Neural cell (in vitro differentiated cells): ENCODE results near the gene KATNAL1. TPM values are rescaled to one million over a fixed set of nuclear protein-coding genes. Genes with fewer than 3 reads are reported as not detected.
A peak's percentile ranks its signal among the peaks of the same experiment; 100 is the strongest.

Source experiments
- H2AFZ ChIP-seq: fragments of 200-600, 300-800 bp; sonication (generic), shearing (Covaris generic); 2 replicates; pipeline ENCODE4 v1.6.0; 2014; ENCODE audit warnings: low read depth, mild to moderate bottlenecking, antibody characterized with exemption, low read length, moderate library complexity
- H3F3A ChIP-seq: fragments of 200-600 bp; shearing (Covaris generic); 2 replicates; pipeline ENCODE4 v1.6.1; 2016; ENCODE audit warnings: mild to moderate bottlenecking, moderate library complexity, mixed read lengths, antibody characterized with exemption, low read length; ENCODE audit not compliant: insufficient read depth, poor library complexity, severe bottlenecking
- H3K27ac ChIP-seq: fragments of 200-600, 300-800 bp; sonication (generic), shearing (Covaris generic); 2 replicates; pipeline ENCODE4 v1.5.1; 2014; ENCODE audit warnings: mild to moderate bottlenecking, low read length, moderate library complexity
- H3K27me3 ChIP-seq: fragments of 300-800, 200-600 bp; sonication (generic), shearing (Covaris generic); 2 replicates; pipeline ENCODE4 v1.6.0; 2014; ENCODE audit warnings: mild to moderate bottlenecking, low read depth, low read length, moderate library complexity; ENCODE audit not compliant: insufficient read depth
- H3K36me3 ChIP-seq: fragments of 300-800, 200-600 bp; sonication (generic), shearing (Covaris generic); 2 replicates; pipeline ENCODE4 v1.5.1; 2014; ENCODE audit warnings: mild to moderate bottlenecking, antibody characterized with exemption, low read length, moderate library complexity; ENCODE audit not compliant: insufficient read depth
- H3K4me2 ChIP-seq: fragments of 300-800, 200-600 bp; sonication (generic), shearing (Covaris generic); 2 replicates; pipeline ENCODE4 v1.6.0; 2014; ENCODE audit warnings: mild to moderate bottlenecking, low read length
- H3K4me3 ChIP-seq: fragments of 300-800, 200-600 bp; sonication (generic), shearing (Covaris generic); 2 replicates; pipeline ENCODE4 v1.5.1; 2014; ENCODE audit warnings: mild to moderate bottlenecking, low read length, moderate library complexity
- H3K79me2 ChIP-seq: fragments of 200-600 bp; shearing (Covaris generic); replicated peaks from 2 replicates; pipeline ENCODE4 v1.6.0; 2014; ENCODE audit warnings: mild to moderate bottlenecking, low read length, moderate library complexity; ENCODE audit not compliant: insufficient read depth
- H3K9ac ChIP-seq: fragments of 300-800, 200-600 bp; sonication (generic), shearing (Covaris generic); 2 replicates; pipeline ENCODE4 v1.6.1; 2016; ENCODE audit warnings: mild to moderate bottlenecking, low read length, mixed read lengths
- H3K9me2 ChIP-seq: fragments of 200-600 bp; shearing (Covaris generic); 2 replicates; pipeline ENCODE4 v1.6.1; 2016; ENCODE audit warnings: mild to moderate bottlenecking, low read length, mixed read lengths; ENCODE audit not compliant: insufficient read depth
- H3K9me3 ChIP-seq: fragments of 200-600, 300-800 bp; sonication (generic), shearing (Covaris generic); 2 replicates; pipeline ENCODE4 v1.6.1; 2016; ENCODE audit warnings: mild to moderate bottlenecking, mixed run types, low read length, moderate library complexity, mixed read lengths
- H4K20me1 ChIP-seq: fragments of 200-600 bp; shearing (Covaris generic); 2 replicates; pipeline ENCODE4 v1.6.1; 2016; ENCODE audit warnings: mild to moderate bottlenecking, mixed run types; ENCODE audit not compliant: insufficient read depth
- EP300 ChIP-seq: fragments of 450-650 bp; conservative IDR thresholded peaks from 2 replicates; pipeline ENCODE4 v1.6.1; 2014; ENCODE audit warnings: antibody characterized with exemption, mild to moderate bottlenecking, moderate library complexity; ENCODE audit not compliant: poor library complexity, severe bottlenecking
- EZH2 ChIP-seq: fragments of 200-600, 300-800 bp; shearing (Covaris generic), sonication (generic); IDR thresholded peaks from 2 replicates; pipeline ENCODE4 v1.6.1; 2014; ENCODE audit warnings: antibody characterized with exemption, low read length, borderline replicate concordance, mild to moderate bottlenecking; ENCODE audit not compliant: insufficient read depth, poor library complexity, severe bottlenecking
- MXI1 ChIP-seq: fragments of 450-650 bp; conservative IDR thresholded peaks from 2 replicates; pipeline ENCODE4 v1.6.1; 2014; ENCODE audit warnings: antibody characterized with exemption, mild to moderate bottlenecking; ENCODE audit not compliant: poor library complexity, severe bottlenecking
- POLR2AphosphoS5 ChIP-seq: IDR thresholded peaks from 2 replicates; pipeline ENCODE4 v1.6.1; 2012
- RAD21 ChIP-seq: fragments of 450-650 bp; conservative IDR thresholded peaks from 2 replicates; pipeline ENCODE4 v1.6.1; 2014; ENCODE audit warnings: antibody characterized with exemption, mild to moderate bottlenecking, moderate library complexity
- SMC3 ChIP-seq: fragments of 450-650 bp; conservative IDR thresholded peaks from 2 replicates; pipeline ENCODE4 v1.6.1; 2014; ENCODE audit warnings: antibody characterized with exemption, mild to moderate bottlenecking, moderate library complexity; ENCODE audit not compliant: poor library complexity
- TAF1 ChIP-seq: IDR thresholded peaks from 2 replicates; pipeline ENCODE4 v1.6.1; 2012; ENCODE audit warnings: low read depth
- polyA plus RNA-seq: library from polyadenylated mRNA; depleted of rRNA; stranded (reverse); fragments of >200 nt; gene quantifications from 2 replicates; pipeline ENCODE4 v1.2.3, GENCODE V29; 2014
- TF ChIP-seq, protein P1 (sequence below): IDR thresholded peaks from 2 replicates; pipeline ENCODE4 v1.6.1; 2012; ENCODE audit warnings: borderline replicate concordance
- TF ChIP-seq, protein P2 (sequence below): fragments of 450-650 bp; IDR thresholded peaks from 2 replicates; pipeline ENCODE4 v1.5.1; 2014; ENCODE audit warnings: antibody characterized with exemption, mild to moderate bottlenecking, moderate library complexity; ENCODE audit not compliant: poor library complexity, severe bottlenecking

Gene KATNAL1
- polyA plus RNA-seq, 1 donor from 2014 or later, result 24.9 TPM

DNA sequence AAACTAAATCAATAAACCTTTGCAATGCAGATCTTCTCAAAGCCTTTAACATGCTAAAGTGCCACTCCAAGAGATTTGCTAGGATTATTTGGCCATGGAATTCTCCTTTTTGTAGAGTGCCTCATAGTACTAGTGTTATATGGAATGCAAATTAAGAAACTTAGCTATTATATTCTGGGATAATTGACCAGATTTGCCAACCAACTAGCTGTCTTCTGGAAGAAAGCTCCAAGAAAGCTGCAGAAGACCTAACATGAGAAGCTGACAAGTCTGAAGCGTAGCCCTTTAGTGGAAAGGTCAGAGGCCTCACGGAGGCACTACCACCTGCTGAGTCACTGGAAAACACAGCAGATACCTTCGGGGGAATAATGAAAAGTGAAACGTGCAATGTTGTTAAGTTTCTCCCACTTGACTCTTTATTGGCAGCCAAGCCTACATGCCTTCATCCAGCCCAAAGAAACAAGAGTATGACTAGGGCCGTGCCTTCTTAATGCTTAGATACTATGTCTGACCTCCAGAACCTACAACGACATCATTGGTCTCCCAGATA lies 29.8 kb upstream of the KATNAL1 start:
- Histone ChIP-seq H3K27me3 (no peaks in the 10 kb centered on the region), H4K20me1 (no peaks in the 10 kb centered on the region), H2AFZ (no peak overlapping the region), H3K9ac (no peak overlapping the region), H3K4me2 (no peak overlapping the region), H3K4me3 (no peak overlapping the region), H3K27ac (no peak overlapping the region), H3K79me2 (no peaks in the 10 kb centered on the region), H3K9me2 (no peaks in the 10 kb centered on the region), H3K36me3 (no peaks in the 10 kb centered on the region), H3F3A (no peaks in the 10 kb centered on the region), H3K9me3 (no peaks in the 10 kb centered on the region)
- TF ChIP-seq, protein P1, sequence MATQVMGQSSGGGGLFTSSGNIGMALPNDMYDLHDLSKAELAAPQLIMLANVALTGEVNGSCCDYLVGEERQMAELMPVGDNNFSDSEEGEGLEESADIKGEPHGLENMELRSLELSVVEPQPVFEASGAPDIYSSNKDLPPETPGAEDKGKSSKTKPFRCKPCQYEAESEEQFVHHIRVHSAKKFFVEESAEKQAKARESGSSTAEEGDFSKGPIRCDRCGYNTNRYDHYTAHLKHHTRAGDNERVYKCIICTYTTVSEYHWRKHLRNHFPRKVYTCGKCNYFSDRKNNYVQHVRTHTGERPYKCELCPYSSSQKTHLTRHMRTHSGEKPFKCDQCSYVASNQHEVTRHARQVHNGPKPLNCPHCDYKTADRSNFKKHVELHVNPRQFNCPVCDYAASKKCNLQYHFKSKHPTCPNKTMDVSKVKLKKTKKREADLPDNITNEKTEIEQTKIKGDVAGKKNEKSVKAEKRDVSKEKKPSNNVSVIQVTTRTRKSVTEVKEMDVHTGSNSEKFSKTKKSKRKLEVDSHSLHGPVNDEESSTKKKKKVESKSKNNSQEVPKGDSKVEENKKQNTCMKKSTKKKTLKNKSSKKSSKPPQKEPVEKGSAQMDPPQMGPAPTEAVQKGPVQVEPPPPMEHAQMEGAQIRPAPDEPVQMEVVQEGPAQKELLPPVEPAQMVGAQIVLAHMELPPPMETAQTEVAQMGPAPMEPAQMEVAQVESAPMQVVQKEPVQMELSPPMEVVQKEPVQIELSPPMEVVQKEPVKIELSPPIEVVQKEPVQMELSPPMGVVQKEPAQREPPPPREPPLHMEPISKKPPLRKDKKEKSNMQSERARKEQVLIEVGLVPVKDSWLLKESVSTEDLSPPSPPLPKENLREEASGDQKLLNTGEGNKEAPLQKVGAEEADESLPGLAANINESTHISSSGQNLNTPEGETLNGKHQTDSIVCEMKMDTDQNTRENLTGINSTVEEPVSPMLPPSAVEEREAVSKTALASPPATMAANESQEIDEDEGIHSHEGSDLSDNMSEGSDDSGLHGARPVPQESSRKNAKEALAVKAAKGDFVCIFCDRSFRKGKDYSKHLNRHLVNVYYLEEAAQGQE, result no peak
- TF ChIP-seq EZH2 (no peak), MXI1 (no peak), EP300 (no peak), SMC3 (no peak), TAF1 (no peak), RAD21 (no peak), POLR2AphosphoS5 (no peak)
- TF ChIP-seq, protein P2, sequence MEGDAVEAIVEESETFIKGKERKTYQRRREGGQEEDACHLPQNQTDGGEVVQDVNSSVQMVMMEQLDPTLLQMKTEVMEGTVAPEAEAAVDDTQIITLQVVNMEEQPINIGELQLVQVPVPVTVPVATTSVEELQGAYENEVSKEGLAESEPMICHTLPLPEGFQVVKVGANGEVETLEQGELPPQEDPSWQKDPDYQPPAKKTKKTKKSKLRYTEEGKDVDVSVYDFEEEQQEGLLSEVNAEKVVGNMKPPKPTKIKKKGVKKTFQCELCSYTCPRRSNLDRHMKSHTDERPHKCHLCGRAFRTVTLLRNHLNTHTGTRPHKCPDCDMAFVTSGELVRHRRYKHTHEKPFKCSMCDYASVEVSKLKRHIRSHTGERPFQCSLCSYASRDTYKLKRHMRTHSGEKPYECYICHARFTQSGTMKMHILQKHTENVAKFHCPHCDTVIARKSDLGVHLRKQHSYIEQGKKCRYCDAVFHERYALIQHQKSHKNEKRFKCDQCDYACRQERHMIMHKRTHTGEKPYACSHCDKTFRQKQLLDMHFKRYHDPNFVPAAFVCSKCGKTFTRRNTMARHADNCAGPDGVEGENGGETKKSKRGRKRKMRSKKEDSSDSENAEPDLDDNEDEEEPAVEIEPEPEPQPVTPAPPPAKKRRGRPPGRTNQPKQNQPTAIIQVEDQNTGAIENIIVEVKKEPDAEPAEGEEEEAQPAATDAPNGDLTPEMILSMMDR, result no peak

DNA sequence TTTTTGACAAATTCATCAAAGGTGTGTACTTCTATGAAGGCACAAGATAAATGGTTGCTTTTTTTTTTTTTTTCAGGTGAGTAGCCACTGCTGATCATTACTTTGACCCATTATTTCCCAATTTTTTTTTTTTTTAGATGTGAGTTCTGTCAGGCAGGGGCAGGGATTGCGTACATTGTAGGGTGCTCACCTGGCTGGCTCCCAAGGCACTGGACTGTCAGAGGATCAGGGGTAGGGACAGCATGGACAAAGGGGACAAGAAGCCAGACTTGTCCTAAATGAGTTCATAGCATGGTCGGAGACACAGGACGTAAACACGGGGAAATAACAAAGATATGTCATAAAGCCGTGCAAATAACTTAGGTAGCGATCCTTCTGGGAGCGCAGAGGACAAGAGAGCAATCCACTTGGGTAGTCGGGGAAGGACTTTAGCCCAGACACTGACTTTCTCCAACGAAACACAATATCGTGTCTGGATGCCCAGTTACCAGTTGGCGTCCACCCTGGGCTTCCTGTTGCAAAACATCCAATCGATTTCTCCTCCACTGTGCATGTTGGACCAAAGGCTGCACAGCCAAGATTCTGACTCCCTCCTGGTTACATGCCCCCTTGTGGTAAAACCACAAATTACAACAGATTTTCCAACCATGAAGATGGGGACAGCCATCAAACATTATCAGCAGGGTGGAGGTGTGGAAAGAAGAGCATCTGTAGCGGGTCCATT lies 27.5 kb upstream of the KATNAL1 start:
- Histone ChIP-seq H3K27ac (no peak overlapping the region), H3K79me2 (no peaks in the 10 kb centered on the region), H3K4me3 (no peak overlapping the region), H3K4me2 (no peak overlapping the region), H3F3A (no peaks in the 10 kb centered on the region), H3K9me2 (no peaks in the 10 kb centered on the region), H2AFZ (no peak overlapping the region), H3K27me3 (no peaks in the 10 kb centered on the region), H3K9ac (no peak overlapping the region), H3K36me3 (no peaks in the 10 kb centered on the region), H4K20me1 (no peaks in the 10 kb centered on the region), H3K9me3 (no peaks in the 10 kb centered on the region)
- TF ChIP-seq TAF1 (no peak), EP300 (no peak), RAD21 (peak; percentile 11), SMC3 (peak; percentile 21)
- TF ChIP-seq, protein P1, result no peak
- TF ChIP-seq, protein P2, result peak; percentile 33
